SH-SY5Y (cell line): Measurements from ENCODE around the gene INHA.

Experiments used
- GATA2 ChIP-seq: IDR thresholded peaks from 2 replicates; pipeline ENCODE4 v1.6.1; 2011; ENCODE audit warnings: mild to moderate bottlenecking, low read depth, low read length
- GATA3 ChIP-seq: IDR thresholded peaks from 2 replicates; pipeline ENCODE4 v1.6.1; 2011; ENCODE audit warnings: low read depth, mild to moderate bottlenecking, low read length, moderate library complexity

GRCh38 chr2:219566640-219567039, 5.5 kb upstream of the INHA start:
- TF ChIP-seq GATA2 (no peak), GATA3 (no peak)
